GM10266 (cell line): ENCODE data around the gene CHKA.

Source experiments
- DNase-seq: peaks from one replicate; pipeline ENCODE4 v3.0.0; 2012; ENCODE audit errors: extremely low spot score
- CTCF ChIP-seq: IDR thresholded peaks from 2 replicates; pipeline ENCODE4 v1.5.1; 2012; ENCODE audit warnings: mild to moderate bottlenecking, low read depth; ENCODE audit not compliant: control insufficient read depth, insufficient read depth; ENCODE audit errors: missing control alignments

CHKA gene

GRCh38 chr11:68071281-68072048, 49.7 kb downstream of the CHKA start:
- TF ChIP-seq CTCF, result no peak
- DNase-seq, result no peak

- no peak for TF ChIP-seq CTCF
- DNase-seq, result no peak
These were observed 53.2 kb downstream of the CHKA start for GRCh38 chr11:68067991-68068390.

GRCh38 chr11:68066742-68067141, 54.4 kb downstream of the CHKA start:
- DNase-seq, result no peak
- no peak for TF ChIP-seq CTCF

- no peak for DNase-seq
- no peak for TF ChIP-seq CTCF
These were observed 55.3 kb downstream of the CHKA start for GRCh38 chr11:68065841-68066240.

GRCh38 chr11:68064926-68065325, 56.3 kb downstream of the CHKA start:
- DNase-seq, result no peak
- TF ChIP-seq CTCF, result no peak

GRCh38 chr11:68061508-68061907, 59.7 kb downstream of the CHKA start:
- DNase-seq, result no peak
- no peak for TF ChIP-seq CTCF

GRCh38 chr11:68057807-68058206, 63.4 kb downstream of the CHKA start:
- no peak for TF ChIP-seq CTCF
- DNase-seq, result no peak
